GM04504 (cell line): ENCODE data around the gene CPSF4L.

ENCODE experiments used
- DNase-seq: peaks from one replicate; pipeline ENCODE4 v3.0.0-alpha.2; 2012; ENCODE audit warnings: low read depth

Gene CPSF4L

DNA sequence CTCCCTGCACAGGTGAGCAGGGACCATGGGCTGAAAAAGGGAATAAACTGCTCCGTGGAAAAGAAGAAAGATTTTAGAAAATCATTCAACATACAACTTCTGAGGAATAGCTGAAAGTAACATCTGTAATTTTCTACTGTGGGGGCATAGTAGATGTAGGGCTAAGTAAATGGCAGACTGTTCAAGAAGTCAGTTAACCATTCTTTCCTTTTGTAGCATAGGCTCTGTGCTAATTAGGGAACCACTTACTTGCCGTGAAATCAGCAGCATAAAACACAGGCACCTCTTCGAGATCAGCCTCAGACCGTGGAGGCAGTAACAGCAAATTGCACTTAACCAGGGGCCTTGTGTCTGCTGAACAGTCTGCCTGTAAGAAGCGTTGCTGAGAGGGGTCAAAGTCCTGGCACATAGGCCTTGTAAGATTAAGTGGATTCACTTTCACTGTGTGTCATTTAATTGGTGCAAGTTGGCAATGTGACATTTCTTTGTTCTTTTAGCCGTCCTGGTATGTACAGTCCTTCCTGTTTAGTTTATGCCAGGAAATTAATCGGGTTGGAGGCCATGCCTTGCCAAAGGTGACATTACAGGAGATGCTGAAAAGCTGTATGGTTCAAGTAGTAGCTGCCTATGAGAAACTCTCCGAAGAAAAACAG lies 58.4 kb downstream of the CPSF4L start:
- no peak for DNase-seq

DNA sequence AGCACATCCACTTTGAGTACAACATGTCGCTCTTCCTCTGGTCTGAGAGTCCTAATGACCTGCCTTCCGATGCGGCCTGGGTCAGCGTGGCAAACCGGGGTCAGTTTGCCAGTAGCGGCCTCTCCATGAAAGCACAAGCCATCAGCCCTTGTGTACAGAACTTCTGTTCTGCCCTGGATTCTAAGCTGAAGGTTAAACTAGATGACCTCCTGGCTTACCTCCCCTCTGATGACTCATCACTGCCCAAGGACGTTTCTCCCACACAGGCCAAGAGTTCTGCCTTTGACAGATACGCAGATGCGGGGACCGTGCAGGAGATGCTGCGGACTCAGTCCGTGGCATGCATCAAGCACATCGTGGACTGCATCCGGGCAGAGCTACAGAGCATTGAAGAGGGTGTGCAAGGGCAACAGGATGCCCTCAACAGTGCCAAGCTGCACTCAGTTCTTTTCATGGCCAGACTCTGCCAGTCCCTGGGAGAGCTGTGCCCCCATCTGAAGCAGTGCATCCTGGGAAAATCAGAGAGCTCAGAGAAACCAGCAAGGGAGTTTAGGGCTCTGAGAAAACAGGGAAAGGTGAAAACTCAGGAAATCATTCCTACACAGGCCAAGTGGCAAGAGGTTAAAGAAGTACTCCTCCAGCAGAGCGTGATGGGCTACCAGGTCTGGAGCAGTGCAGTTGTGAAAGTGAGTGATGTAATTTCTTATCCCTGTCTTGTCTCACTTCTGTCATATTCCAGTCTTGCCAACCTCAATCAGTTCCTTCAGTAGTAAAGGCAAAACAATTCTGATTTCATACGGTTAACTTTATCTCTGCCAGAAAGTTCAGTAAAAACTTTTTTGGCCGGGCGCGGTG lies 60.2 kb downstream of the CPSF4L start:
- no peak for DNase-seq

DNA sequence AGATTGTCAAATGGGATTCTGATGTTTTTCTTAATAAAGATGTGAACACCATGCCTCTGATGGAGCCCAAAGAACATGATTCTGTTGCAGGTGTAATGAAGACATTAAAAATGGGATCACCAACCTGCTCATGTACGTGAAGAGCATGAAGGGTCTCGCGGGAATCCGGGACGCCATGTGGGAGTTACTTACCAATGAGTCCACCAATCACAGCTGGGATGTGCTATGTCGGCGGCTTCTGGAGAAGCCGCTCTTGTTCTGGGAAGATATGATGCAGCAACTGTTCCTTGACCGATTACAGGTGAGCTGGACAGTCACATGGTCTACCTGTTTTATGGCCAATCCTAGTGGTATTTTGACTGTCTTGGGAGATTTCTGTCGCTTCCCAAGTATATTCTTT lies 61.2 kb downstream of the CPSF4L start:
- DNase-seq, result no peak

DNA sequence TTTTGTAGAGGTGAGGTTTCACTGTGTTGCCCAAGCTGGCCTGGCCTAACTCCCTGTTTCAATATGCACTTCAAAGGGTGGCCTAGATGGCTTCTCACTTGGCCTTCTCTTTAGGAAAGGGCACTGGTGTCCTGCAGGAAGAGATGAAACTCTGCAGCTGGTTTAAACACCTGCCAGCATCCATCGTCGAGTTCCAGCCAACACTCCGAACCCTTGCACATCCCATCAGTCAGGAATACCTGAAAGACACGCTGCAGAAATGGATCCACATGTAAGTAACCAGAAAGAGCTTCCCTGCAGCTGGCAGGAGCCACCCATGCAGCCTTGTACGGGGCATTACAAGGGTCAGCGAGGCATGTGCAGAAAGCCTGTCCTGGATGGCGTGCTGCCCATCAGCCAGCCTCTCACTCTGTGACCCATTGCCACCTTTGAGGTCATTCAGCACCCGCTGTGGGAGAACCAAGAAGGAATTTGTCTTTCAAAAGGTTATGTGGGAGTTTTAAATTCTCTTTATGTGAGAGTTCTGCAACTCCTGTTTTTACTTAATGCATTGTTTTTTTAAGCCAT lies 61.8 kb downstream of the CPSF4L start:
- DNase-seq, result no peak

- DNase-seq, result no peak
Observed at GRCh38 chr17:73198930-73199260, 62.8 kb downstream of the CPSF4L start.
